PC-9 (cell line): ENCODE results near the gene ITGB6. TPM values are rescaled to one million over a fixed set of nuclear protein-coding genes. Genes with fewer than 3 reads are reported as not detected.
"Not testable (repeated sequence)": the region's sequence is repeated elsewhere in the genome, so short reads cannot be mapped to it uniquely, and the experiment has no call there.

Experiments used
- BruUV-seq: library from RNA; stranded (reverse); fragments of 400-500 nt; replicated peaks from 2 replicates; lab custom pipeline; 2021; lab: Mats Ljungman, UMichigan
- CTCF ChIA-PET: fragments of 300-600 bp; sonication (Branson Sonifier 250); formaldehyde crosslinking; loops from one replicate; lab custom pipeline; 2022; ENCODE audit warnings: antibody characterized with exemption; lab: Charles Lee
- POLR2A ChIA-PET: fragments of 300-600 bp; sonication (Branson Sonifier 250); formaldehyde crosslinking; loops from one replicate; lab custom pipeline; 2022; ENCODE audit warnings: antibody characterized with exemption; ENCODE audit not compliant: unreplicated experiment; lab: Charles Lee
- DNase-seq, 2 experiments: peaks; one replicate each; pipeline versions ENCODE4 v3.0.0 to v3.0.0-alpha.2; 2015 to 2022; ENCODE audit warnings: mixed read lengths in 1 of 2
- H2AFZ ChIP-seq: fragments of 200-600 bp; sonication (generic); 2 replicates; pipeline ENCODE4 v1.8.1; 2017; ENCODE audit warnings: antibody characterized with exemption
- H3F3A ChIP-seq: fragments of 200-600 bp; sonication (generic); 2 replicates; pipeline ENCODE4 v1.8.1; 2017; ENCODE audit warnings: antibody characterized with exemption, mild to moderate bottlenecking, low read depth; ENCODE audit not compliant: insufficient read depth
- H3K27ac ChIP-seq: fragments of 200-600 bp; sonication (generic); 2 replicates; pipeline ENCODE4 v1.6.1; 2016; ENCODE audit warnings: mixed run types
- H3K27me3 ChIP-seq: fragments of 200-600 bp; sonication (generic); 2 replicates; pipeline ENCODE4 v1.6.1; 2016; ENCODE audit warnings: low read depth, mixed run types; ENCODE audit not compliant: insufficient read depth
- H3K36me3 ChIP-seq: fragments of 200-600 bp; sonication (generic); 2 replicates; pipeline ENCODE4 v1.6.1; 2016; ENCODE audit warnings: low read depth, mixed run types
- H3K4me1 ChIP-seq: fragments of 200-600 bp; sonication (generic); replicated peaks from 2 replicates; pipeline ENCODE4 v1.6.1; 2016; ENCODE audit warnings: mixed run types; ENCODE audit not compliant: insufficient read depth
- H3K4me2 ChIP-seq: fragments of 200-600 bp; sonication (generic); 2 replicates; pipeline ENCODE4 v1.6.1; 2017; ENCODE audit warnings: mixed run types
- H3K4me3 ChIP-seq: fragments of 200-600 bp; sonication (generic); 2 replicates; pipeline ENCODE4 v1.6.1; 2016; ENCODE audit warnings: mixed run types
- H3K79me2 ChIP-seq: fragments of 200-600 bp; sonication (generic); 2 replicates; pipeline ENCODE4 v1.6.1; 2017; ENCODE audit warnings: low read depth, mixed run types
- H3K9me2 ChIP-seq: fragments of 200-600 bp; sonication (generic); 2 replicates; pipeline ENCODE4 v1.8.1; 2017; ENCODE audit warnings: mild to moderate bottlenecking; ENCODE audit not compliant: insufficient read depth
- H3K9me3 ChIP-seq: fragments of 200-600 bp; sonication (generic); 2 replicates; pipeline ENCODE4 v1.8.1; 2016; ENCODE audit warnings: low read depth; ENCODE audit not compliant: insufficient read depth
- H4K20me1 ChIP-seq: fragments of 200-600 bp; sonication (generic); 2 replicates; pipeline ENCODE4 v1.8.1; 2017; ENCODE audit not compliant: insufficient read depth
- EZH2 ChIP-seq: fragments of 200-600 bp; sonication (generic); IDR thresholded peaks from 2 replicates; pipeline ENCODE4 v1.8.0; 2017; ENCODE audit warnings: antibody characterized with exemption, low read depth
- intact Hi-C: fragments of 100-400 bp; cut with micrococcal nuclease; formaldehyde crosslinking; loops from one replicate; pipeline ENCODE4 v1.10.0; 2022; ENCODE audit not compliant: unreplicated experiment
- total RNA-seq: library from RNA; stranded (reverse); gene quantifications from 2 replicates; pipeline ENCODE4 v1.2.3, GENCODE V29; 2021
- TF ChIP-seq, protein P1 (sequence below): fragments of 200-600 bp; sonication (generic); conservative IDR thresholded peaks from 2 replicates; pipeline ENCODE4 v1.6.1; 2017; ENCODE audit warnings: mixed run types, antibody characterized with exemption, mild to moderate bottlenecking, moderate library complexity

The ITGB6 gene
- total RNA-seq, 1 experiment from 2014 or later = 24.3 TPM

DNA sequence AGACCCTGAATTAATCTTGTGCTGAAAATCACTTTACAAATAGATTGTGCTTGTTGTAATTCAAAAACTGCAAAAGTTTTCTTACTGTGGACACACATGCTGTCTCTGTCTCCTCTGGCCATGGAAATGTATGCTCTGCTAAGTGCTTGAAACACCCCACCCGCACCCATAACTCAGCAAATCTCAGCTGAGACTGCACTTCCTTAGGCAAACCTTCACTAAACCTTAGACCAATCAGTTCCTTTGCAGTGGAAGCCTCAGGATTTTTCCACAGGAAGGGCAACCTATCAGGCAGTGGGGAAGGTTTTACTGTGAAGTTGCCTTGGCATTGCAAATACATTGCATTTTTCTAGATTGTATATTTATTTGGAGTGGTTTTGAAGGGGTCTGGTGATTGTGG lies 75.5 kb downstream of the ITGB6 start:
- no peak for DNase-seq
- Histone ChIP-seq H2AFZ (no peak overlapping the region), H3K27me3 (no peaks in the 10 kb centered on the region), H3K27ac (no peak overlapping the region), H3K79me2 (no peaks in the 10 kb centered on the region), H3K4me2 (no peak overlapping the region), H3K4me1 (no peaks in the 10 kb centered on the region), H3K4me3 (no peak overlapping the region), H3F3A (no peaks in the 10 kb centered on the region), H3K9me3 (no peaks in the 10 kb centered on the region), H3K36me3 (no peaks in the 10 kb centered on the region; the same call in 1 of the 2 replicates), H3K9me2 (no peaks in the 10 kb centered on the region), H4K20me1 (no peaks in the 10 kb centered on the region)
- no peak for TF ChIP-seq EZH2
- TF ChIP-seq, protein P1, sequence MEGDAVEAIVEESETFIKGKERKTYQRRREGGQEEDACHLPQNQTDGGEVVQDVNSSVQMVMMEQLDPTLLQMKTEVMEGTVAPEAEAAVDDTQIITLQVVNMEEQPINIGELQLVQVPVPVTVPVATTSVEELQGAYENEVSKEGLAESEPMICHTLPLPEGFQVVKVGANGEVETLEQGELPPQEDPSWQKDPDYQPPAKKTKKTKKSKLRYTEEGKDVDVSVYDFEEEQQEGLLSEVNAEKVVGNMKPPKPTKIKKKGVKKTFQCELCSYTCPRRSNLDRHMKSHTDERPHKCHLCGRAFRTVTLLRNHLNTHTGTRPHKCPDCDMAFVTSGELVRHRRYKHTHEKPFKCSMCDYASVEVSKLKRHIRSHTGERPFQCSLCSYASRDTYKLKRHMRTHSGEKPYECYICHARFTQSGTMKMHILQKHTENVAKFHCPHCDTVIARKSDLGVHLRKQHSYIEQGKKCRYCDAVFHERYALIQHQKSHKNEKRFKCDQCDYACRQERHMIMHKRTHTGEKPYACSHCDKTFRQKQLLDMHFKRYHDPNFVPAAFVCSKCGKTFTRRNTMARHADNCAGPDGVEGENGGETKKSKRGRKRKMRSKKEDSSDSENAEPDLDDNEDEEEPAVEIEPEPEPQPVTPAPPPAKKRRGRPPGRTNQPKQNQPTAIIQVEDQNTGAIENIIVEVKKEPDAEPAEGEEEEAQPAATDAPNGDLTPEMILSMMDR = no peak
- intact Hi-C loops = no loop called here
- CTCF ChIA-PET = no interaction called here
- no TSS peak for BruUV-seq
- POLR2A ChIA-PET = no interaction called here

DNA sequence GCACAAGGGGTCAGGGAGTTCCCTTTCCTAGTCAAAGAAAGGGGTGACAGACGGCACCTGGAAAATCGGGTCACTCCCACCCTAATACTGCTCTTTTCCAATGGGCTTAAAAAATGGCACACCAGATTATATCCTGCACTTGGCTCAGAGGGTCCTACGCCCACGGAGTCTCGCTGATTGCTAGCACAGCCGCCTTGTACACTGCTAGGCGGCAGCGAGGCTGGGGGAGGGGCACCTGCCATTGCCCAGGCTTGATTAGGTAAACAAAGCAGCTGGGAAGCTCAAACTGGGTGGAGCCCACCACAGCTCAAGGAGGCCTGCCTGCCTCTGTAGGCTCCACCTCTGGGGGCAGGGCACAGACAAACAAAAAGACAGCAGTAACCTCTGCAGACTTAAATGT lies 85.4 kb downstream of the ITGB6 start:
- H3K4me3 ChIP-seq, H4K20me1 ChIP-seq, H3K9me2 ChIP-seq, DNase-seq, H2AFZ ChIP-seq, H3K79me2 ChIP-seq, H3K27me3 ChIP-seq, BruUV-seq, H3K4me1 ChIP-seq, H3K27ac ChIP-seq, H3F3A ChIP-seq, CTCF ChIA-PET, H3K4me2 ChIP-seq, H3K9me3 ChIP-seq, H3K36me3 ChIP-seq, POLR2A ChIA-PET: not testable (repeated sequence)
- intact Hi-C loops = loop anchor here (5.0 to 10.0 kb wide), 3 partner anchors 158 to 878 kb away; partner anchors contain the start of gene RBMS1

DNA sequence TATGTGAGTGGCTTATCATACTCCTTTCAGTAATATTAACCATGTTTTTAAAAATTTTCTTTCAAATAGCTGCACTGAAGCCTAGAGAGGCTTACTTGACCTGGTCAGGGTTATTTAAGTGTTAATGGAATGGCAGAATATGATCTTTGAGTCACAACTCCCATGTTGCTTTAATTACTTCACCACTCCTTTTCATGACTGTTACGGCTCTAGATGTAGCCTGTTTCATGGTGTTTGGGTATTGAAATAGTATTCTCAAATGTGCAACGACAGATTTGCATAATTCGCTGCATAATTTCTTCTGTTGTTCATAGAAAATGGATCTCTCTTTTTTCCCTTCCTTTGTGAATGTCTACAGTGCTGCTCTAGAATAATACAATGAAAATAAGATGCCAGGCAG lies 86.1 kb downstream of the ITGB6 start:
- ChIA-PET POLR2A (no interaction called here), CTCF (no interaction called here)
- Histone ChIP-seq H3K36me3 (peaks cover 7% of the 10 kb centered on the region; the same call in 1 of the 2 replicates), H3K27me3 (no peaks in the 10 kb centered on the region), H3K4me2 (no peak overlapping the region), H3K27ac (no peak overlapping the region), H3K4me1 (no peaks in the 10 kb centered on the region), H3K79me2 (no peaks in the 10 kb centered on the region), H4K20me1 (no peaks in the 10 kb centered on the region), H3K9me3 (no peaks in the 10 kb centered on the region), H2AFZ (no peak overlapping the region), H3K9me2 (no peaks in the 10 kb centered on the region), H3K4me3 (no peak overlapping the region), H3F3A (peaks cover 7% of the 10 kb centered on the region; the same call in 1 of the 2 replicates)
- intact Hi-C loops = loop anchor here (5.0 to 10.0 kb wide), 3 partner anchors 158 to 878 kb away; partner anchors contain the start of gene RBMS1
- BruUV-seq = no TSS peak
- TF ChIP-seq, protein P1 = no peak
- no peak for TF ChIP-seq EZH2
- DNase-seq = no peak
